Activated CD4-positive, alpha-beta T cell treated with anti-CD3 and anti-CD28 coated beads, Interleukin-10, Interleukin-2, amounts not matched to agents 100 ng/mL and 50 ng/mL, durations not matched to agents 16 hours and 8 hours (primary cell): Measurements from ENCODE around the gene ADSS1.

Source experiments
- DNase-seq: peaks from one replicate; pipeline ENCODE4 v3.0.0-alpha.2; 2020

ADSS1 gene

DNA sequence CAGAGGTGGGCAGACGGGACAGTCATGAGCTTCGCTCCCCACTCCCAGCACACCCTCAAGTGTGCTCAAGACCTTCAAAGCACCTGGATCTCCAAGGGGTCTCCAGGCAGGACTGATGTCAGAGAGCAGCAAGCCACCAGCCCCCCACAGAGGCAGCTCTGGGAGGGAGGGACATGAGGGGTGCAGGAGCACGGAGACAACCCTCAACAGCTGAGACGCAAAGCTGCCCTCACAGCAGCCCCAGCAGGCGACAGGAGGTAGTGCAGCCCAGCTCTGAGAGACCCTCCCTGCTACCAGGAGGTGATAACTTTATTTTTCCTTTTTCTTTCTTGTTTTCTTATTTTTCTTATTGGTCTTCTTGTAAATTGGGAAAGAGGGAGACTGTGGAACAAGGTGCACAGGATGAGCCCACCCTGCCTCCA is 46.8 kb downstream of the ADSS1 start:
- DNase-seq, result peak; percentile 33

DNA sequence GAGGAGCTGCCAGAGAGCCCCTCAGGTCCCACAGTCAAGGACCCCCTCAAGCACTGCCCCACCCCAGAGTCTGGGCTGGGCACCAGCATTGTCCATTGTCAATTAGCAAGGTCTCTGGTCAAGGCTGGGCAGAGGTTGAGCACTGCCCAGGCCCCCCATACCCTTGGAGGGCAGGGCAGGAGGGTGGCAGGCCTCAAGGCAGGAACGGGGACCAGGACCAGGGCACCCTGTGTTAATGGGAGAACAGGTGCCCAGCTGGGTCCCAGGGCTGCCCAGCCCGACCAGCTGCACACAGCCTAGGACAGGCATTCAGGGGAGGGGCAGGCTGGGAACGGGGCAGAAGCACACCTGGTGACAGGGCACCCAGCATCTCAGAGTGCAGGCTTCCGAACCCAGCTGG is 47.3 kb downstream of the ADSS1 start:
- no peak for DNase-seq

DNA sequence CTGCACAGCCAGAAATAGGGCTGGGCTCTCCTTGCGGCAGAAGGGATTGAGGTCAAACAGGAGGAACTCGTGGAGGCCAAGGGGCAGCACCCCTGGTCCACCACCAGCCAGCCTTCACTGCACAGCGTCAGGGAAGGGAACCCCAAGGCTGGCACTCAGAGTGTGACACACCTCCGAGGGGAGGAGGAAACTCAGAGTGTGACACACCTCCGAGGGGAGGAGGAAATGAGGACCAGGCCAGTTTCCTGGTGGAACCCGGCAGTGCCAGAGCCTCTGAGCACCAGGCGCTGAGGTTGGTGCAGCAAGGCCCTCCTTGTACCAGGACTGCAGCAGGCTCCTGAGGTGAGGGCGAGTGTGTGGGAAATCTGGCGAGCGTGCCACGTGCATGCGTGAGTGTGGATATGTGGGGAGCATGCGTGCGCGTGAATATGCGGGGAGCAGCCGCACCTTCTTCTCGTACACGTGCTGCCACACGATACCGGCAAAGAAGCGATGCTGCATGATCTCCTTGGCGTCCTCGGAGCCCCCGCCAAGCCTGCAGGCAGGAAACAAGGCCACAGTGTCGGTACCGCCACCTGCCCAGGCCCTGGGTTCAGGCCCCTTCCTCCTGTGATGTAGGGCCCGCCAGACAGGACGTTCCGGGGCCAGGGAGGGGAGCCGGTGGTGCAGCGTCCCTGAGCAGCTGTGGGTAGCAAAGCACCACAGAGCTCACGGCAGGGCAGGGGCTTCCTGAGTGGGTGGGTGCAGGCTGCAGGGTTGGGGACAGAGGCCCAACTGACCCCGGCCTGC is 48.1 kb downstream of the ADSS1 start:
- DNase-seq, result no peak

DNA sequence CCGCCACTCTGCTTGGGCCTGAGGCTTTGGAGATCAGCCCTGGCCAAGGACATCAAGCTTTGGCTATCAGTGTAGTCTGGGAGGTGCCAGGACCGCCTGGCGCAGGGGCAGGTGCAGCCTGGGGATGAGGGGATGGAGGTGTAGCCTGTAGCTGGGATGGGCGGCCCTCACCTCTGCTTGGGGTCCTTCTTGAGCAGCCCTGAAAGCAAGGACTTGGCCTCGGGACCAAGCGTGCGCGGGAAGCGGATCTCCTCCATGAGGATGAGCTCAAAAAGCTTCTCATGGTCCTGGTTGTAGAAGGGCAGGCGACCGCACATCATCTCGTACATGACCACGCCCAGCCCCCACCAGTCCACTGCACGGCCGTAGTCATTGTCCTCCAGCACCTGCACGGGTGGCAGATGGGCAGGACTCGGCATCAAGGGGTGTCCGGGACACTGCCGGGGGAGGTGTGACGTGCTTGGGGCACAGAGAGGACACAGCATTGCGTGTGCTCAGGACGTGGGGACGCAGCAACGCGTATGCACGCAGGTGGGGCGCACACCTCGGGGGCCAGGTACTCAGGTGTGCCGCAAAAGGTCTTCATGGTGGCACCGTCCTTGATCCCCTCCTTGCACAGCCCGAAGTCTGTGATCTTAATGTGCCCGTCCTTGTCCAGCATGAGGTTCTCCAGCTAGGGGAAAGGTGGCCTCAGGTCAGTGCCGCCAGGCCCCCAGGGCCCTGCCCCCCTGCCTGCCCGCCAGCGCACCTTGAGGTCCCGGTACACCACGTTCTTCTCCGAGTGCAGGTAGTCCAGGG is 48.9 kb downstream of the ADSS1 start:
- no peak for DNase-seq

DNA sequence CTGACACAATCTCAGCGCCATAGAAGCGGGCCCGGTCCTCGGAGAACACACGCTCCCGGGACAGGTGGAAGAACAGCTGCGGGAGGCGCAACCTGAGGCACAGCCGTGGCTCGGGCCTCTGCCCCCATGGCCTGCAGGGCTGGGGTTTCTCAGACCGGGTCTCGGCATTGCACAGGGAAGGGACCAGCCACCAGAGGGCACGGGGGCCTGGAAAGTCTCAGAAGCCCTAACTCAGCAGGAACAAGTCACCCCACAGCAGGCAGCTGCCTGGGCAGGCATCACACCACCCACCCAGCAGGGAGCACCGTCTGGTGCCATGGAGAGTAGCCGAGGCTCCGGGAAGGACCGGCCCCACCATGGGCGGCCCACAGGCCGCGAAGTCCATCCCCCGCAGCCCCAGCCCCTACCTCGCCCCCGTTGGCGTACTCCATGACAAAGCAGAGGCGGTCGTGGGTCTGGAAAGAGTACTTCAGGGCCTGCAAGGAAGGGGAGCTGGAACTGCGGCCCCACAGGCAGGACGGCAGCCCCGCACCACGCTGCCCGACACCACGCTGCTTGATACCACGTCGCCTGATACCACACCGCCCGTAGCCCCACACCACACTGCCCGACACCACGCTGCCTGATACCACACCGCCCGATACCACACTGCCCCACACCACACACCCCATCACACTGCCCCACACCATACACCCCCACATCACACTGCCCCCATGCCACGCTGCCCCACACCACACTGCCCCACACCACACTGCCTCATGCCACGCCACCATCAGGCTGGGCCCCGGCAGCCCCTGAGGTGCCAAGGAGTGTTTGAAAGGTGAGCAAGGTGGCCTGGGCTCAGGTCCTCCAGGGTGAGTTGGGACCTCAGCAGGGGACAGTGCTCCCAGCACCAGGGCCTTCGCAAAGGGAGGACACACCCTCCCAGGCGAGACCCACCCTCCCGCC is 49.8 kb downstream of the ADSS1 start:
- DNase-seq, result no peak

DNA sequence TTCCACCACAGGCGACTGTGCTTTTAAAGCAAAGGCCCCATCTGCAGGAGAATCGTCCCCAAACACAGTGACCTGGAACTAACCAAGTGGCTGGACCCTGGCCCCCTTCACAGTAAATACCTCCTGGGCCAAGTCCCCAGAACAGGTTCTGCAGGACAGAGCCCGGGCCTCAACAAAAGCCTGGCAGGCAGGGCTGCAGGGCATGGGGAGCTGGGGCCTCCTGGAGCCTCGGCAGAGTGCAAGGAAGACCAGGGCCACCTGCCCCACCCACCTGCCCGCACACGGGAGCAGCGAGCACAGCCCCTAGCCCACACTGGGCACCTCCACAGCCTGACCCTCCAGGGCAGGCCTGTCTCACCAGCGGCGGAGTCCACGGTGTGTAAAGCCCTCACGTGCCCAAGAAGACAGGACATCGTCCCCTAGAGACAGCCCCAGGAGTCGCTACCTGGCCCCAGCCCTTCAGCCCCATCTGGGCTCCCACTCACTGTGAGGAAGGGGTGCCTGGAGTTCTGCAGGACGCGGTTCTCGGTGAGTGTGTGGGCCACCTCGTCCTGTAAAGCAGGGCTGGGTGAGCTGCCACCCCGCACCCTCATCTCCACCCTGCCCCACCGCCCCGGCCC is 50.5 kb downstream of the ADSS1 start:
- DNase-seq, result no peak

DNA sequence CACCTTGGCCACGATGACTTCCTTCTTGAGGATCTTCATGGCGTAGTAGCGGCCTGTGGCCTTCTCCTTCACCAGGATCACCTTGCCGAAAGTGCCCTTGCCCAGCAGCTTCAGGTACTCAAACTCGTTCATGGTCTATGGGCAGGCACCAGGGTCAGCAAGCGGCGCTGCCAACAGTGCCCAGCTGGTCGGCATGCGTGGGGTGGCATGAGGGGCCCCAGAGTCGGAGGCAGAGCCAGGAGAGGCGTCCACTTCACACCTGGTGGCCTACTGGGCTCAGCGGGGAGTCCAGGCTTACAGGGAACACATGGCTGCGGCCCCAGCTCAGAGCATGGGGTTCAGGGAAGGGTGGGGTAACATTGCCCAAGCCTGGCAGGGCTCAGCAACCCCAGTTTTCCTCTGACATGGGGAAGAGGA is 51.1 kb downstream of the ADSS1 start:
- DNase-seq, result no peak

DNA sequence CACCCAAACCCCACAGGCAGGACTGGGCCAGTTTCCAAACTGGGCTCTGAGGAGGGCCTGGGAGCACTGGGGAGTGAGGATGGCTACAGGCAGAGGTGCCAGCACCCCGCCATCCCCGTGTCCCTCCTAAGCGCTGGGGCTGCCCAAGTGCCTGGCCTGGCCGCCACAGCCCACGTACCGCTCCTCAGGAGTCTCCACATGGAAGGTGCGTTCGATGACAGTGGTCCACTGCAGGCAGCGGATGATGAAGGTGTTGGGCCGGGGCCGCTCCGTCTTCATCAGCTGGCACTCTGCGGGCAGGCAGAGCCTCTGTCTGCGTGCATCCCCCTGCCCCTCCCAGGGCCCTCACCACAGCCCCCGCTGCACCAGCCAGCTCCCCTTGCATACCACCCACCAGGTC is 52.5 kb downstream of the ADSS1 start:
- DNase-seq, result no peak

DNA sequence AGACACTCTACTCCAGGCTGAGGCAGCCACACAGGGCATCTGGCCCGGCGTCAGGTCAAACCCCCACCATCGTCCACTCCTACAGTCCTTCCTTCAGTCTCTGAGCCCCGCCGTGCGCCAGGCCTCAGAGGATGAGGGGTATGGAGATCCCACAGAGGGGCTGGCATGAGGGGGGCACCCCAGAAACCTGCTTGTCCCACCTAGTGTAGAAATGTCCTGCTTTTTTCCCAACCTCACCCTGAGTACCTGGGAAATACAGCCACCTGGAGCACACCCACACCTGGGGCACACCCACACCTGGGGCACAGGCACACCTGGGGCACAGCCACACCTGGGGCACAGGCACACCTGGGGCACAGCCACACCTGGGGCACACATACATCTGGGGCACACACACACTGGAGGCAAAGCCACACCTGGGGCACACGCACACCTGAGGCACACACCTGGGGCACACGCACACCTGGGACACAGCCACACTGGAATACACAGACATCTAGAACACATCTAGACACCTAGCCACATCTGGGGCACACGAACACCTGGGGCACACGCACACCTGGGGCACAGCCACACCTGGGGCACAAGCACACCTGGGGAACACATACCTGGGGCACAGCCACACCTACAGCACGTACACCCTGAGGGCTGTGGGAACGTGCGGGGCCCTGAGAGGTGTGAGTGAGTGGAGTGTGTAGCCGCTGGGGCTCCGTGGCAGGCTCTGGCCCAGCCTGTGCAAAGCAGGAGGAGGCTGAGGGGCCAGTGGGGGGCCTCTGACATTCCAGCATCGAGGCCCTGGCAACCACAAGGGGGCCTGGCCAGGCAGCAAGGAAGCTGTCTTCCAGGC is 53.2 kb downstream of the ADSS1 start:
- DNase-seq, result no peak

DNA sequence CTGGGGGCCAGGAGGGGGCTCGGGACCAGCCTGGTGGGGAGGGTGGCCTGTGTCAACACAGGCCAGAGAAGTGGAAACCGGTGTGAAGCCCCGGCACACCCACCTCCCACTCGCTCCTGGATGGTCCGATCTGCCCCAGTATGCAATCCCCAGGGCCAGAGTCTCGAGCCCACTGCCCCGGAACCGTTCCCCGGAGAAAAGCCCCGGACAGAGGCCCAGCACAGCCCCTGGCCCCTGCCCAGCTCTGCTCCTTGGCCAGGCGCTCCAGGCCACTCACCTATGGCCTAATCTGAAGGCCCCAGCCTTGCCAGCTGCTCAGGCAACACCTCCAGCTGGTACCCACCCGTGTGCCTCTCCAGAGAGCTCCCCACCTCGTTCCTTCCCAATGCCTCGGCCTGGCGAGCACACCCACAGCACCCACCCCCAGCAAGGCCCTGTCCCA is 53.8 kb downstream of the ADSS1 start:
- DNase-seq, result no peak

DNA sequence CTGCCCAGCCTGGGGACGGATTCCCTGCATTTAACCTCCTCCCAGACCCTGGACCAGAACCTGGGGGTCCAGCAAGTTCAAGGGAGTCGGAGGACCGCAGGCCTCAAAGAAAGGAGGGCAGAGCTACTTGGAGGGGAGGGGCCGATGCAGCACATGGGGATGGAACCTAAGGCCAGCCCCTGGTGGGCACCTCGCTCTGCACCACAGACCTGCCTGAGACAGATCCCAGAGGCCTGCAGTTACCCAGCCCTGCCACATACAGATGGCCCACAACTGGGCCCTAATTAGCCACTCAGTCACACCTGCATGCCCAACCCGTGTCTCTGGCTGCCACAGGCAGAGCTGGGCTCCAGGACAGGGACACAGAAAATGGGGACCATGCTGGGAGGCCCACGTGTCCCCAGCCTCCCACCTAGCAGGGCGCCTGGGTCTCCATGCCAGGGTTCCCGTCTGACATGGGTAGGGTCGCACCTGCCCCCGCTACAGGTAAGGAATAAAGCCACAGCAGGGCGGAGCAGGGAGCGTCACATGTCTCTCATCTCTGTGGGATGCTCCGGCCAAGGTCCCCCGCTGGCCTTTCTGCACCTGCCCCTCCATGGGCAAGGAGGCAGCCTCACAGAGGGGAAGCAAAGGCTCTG is 54.8 kb downstream of the ADSS1 start:
- no peak for DNase-seq

DNA sequence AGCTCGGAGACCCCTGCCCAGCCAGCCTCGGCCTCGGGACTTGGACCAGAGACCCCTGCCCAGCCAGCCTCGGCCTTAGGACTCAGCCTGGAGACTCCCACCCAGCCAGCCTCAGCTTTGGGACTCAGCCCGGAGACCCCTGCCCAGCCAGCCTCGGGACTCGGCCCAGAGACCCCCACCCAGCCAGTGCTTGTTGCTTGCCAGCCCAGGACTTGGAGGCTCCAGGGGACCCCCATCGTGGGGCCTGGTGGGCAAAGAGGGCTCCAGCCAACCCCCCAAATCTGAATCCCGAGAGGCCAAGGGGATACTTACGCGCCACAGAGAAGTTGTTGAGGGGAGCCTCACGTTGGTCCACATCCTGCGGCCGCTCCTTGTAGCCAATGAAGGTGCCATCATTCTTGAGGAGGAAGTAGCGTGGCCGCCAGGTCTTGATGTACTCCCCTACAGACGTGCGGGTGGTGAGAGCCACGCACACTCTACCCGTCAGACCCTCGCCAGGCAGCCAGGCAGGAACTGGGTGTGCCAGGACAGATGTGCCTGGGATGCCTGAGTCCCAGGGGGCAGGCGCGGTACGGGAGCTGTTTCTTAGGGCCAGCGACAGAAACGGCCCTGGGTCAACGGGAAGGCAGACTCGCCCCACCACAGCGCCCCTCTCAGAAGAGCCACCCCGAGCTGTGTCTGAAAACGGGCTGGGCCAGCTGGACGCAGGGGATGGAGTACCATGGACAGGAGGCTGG is 55.9 kb downstream of the ADSS1 start:
- DNase-seq, result no peak

DNA sequence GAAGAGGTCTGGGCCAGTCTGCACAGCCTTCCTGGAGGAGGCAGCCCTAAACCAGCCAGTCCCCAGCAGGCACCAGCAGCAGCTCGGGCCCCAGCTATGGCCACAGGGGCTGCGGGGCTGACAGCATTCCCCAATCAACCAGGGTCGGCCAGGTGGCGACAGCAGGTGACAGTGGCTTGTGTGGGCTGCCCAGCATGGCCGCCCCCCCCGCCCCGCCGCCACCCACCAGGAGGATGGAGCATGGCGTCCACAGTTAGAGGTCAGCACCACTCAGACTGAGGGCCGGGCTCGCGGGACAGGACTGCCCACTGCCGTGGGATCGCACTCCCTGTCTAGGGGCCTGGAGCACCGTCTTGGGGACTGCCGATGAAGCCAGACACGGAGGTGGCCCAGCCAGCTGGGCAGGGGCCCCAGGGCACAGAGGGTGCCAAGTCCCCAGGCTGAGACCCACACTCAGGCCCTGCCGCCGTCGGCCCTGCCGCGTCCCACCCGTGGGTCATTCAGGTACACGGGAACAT is 56.5 kb downstream of the ADSS1 start:
- DNase-seq, result no peak

DNA sequence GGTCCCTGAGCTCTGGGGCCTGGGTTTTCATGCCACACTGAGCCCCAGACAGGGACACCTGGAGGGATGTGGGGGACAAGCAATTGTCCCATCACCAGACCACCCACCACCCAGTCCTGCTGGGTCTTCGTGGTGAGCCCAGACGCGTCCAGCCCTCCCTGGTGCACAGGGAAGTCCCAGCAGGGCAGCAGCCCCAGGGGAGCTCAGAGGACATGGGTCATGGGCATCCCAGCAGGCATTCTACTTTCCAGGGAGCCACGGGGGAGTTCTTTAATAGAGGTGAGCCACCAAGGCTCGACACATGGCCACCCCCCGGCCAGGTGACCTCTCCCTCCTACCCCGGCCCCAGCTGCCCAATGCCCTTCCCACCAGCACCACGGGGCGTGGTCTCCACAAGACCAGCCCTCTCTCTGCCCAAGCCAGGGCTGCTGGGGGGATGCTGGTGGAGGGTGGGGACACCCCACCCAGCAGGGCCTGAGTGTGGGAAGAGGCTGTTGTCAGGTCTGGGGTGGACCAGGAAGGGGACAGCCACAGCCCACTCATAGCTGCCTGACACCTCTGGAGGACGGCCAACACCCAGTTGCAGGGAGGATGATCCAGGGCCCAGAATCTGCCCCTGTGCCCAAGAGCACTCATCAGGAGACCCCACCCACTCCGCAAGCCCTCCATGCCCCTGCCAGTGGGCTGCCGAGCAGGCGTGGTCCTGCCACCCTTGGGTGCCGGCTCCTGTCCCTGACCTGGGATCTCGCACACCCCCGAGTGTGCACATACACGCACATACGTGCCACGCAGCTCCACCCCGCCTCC is 57.4 kb downstream of the ADSS1 start:
- no peak for DNase-seq

DNA sequence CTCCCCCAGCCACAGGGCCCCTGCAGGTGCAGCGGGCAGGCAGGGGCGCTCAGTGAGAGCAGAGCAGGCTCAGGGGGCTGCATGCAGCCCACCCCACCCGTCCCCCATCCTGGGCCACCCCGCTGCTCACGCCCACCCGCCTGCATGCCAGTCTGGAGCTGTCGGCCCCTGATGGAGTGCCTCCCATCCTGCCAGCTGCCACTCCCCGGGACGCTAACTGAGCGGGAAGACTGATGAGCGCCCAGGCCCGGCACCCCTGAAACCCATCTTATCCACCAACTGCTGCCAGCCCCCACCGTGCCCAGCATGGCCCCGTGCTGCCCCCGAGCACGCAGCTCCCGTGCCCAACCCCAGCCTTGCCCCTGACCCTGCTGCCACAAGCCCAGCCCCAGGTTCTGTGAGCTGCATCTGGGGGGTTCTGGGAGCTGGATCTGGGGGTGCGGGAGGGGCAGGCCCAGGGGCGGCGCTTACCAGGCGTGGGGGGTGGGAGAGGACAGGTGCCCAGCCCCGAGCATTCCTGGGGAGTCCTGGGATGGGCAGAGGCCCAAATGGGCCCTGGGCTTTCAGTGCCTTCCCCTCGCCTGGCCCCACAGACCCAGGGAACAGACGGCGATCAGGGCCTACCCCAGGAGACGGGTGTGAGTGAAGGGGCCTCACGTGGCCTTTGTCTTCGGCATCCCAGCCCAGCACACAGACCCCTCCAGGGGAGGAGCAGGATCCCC is 58.2 kb downstream of the ADSS1 start:
- no peak for DNase-seq

DNA sequence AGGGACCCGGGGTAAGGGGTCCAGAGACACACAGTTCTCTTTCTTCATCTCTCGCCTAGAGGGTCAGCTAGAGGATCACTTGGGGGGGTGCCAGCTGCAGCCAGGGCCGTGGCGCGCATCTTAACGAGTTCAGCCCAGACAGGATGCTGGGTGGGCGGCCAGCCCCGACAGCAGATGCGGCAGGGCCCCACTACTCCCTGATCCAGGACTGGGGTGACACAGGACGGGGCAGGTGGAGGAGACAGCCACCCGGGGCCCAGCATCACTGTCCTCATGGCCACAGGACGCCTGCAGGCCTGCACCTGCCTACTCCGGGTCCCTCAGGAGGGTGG is 58.7 kb downstream of the ADSS1 start:
- DNase-seq, result no peak

DNA sequence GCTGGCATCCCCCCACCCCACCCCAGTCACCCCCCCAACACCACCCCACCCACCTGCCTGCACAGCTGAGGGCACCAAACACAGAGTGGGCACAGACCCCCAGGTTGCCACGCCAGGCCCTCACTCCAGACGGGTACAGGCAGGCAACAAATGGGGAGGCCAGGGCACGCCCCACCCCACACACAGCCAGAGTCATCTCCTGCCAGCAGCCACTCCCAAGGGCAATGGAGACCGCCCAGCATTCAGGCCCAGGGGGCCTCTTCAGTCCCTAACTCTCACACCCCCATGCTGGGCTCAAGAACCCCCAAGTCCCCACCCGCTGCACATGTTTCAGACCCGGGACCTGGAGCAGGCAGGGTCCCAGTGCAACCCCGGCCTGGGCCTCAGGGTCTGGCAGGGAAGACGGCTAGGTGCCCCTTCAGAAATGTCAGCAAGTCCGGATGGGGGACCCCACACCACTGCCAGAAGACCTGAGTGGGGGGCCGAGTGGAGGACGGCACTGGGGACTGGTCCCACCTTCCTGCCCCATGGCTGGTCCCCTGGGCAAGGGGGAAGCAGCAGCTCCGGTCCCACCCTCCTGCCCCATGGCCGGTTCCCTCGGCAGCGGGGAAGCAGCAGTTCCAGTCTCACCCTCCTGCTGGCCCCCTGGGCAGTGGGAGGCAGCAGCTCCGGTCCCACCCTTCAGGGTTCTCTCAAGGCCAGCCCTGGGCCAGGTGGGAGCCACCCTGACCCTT is 59.6 kb downstream of the ADSS1 start:
- DNase-seq, result no peak

DNA sequence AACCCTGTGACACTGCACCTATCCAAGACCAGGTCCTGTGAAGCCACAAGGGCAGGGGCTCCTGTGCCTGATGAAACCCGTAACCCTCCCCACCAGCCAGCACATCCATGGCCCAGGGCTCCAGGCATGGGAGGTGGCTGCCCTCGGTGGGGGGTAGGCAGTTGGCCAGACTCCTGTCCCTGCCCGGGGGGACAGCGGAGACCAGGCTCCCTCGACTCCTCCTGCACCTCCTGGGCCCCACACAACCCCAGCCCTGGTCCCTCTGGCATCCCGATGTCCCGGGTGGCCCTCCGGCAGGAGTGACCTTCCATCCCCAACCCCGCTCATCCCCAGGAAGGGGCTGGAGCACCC is 60.2 kb downstream of the ADSS1 start:
- DNase-seq, result no peak
